GM06990 (cell line): Measurements from ENCODE around the gene METTL16.

Source experiments
- DNase-seq: peaks from one replicate; pipeline ENCODE4 v3.0.0-alpha.2; 2011; ENCODE audit not compliant: insufficient read length; ENCODE audit errors: extremely low read depth
- H3K27me3 ChIP-seq: replicated peaks from 2 replicates; pipeline ENCODE4 v1.6.0; 2011; ENCODE audit warnings: low read length; ENCODE audit not compliant: control insufficient read depth, insufficient read depth
- H3K36me3 ChIP-seq: 2 replicates; pipeline ENCODE4 v1.5.1; 2011; ENCODE audit warnings: low read length; ENCODE audit not compliant: control insufficient read depth, insufficient read depth
- H3K4me3 ChIP-seq: replicated peaks from 2 replicates; pipeline ENCODE4 v1.5.1; 2011; ENCODE audit warnings: low read depth, mild to moderate bottlenecking, control low read depth, low read length
- TF ChIP-seq, protein P1 (sequence below): IDR thresholded peaks from 2 replicates; pipeline ENCODE4 v1.5.1; 2011; ENCODE audit warnings: low read length, control low read depth, mild to moderate bottlenecking, inconsistent platforms; ENCODE audit not compliant: insufficient read depth, poor library complexity, severe bottlenecking

Gene METTL16

DNA sequence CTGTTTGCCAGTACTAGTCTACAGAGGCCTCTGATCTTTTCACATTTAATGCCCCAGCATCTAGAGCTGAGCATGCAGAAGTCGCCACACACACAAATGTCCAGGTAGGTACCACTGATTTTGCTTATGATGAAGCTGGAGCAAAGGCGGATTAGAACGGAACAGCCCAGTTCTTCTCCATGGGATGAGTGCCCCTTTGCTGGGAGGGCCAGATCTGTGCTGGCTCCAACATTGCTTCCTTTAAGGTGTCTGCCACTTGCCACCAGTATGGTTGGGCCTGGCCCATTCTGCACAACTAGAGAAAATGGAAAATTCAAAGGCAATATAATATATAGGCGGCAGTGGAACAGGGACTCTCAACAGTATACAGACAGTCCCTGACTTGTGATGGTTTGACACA is 108.6 kb downstream of the METTL16 start:
- TF ChIP-seq, protein P1, sequence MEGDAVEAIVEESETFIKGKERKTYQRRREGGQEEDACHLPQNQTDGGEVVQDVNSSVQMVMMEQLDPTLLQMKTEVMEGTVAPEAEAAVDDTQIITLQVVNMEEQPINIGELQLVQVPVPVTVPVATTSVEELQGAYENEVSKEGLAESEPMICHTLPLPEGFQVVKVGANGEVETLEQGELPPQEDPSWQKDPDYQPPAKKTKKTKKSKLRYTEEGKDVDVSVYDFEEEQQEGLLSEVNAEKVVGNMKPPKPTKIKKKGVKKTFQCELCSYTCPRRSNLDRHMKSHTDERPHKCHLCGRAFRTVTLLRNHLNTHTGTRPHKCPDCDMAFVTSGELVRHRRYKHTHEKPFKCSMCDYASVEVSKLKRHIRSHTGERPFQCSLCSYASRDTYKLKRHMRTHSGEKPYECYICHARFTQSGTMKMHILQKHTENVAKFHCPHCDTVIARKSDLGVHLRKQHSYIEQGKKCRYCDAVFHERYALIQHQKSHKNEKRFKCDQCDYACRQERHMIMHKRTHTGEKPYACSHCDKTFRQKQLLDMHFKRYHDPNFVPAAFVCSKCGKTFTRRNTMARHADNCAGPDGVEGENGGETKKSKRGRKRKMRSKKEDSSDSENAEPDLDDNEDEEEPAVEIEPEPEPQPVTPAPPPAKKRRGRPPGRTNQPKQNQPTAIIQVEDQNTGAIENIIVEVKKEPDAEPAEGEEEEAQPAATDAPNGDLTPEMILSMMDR = no peak
- no peak overlapping the region for H3K4me3 ChIP-seq
- DNase-seq = no peak
- no peaks in the 10 kb centered on the region for H3K27me3 ChIP-seq
- peaks cover 2% of the 10 kb centered on the region; the same call in 1 of the 2 replicates for H3K36me3 ChIP-seq

DNA sequence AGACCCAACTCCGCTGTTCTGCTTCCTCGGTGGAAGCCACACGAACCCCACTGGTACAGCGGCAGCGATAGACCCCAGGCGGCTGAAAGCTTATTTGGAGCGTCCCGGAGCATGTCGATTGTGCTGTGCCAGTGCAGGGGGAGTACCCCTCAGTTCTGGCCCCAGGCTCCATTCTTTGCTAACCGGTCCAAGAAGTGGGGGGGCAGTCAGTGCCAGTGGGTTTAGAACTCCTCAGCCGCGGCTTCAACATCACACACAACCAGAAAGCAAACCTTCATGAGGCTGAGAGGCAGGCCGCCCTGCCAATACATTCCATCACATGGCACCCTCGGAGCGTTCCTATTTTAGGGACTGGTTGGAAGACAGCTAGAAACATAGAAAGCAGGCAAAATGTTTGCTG is 109.1 kb downstream of the METTL16 start:
- Histone ChIP-seq H3K27me3 (no peaks in the 10 kb centered on the region), H3K4me3 (peak overlapping the region; percentile 61), H3K36me3 (peaks cover 2% of the 10 kb centered on the region; the same call in 1 of the 2 replicates)
- DNase-seq = no peak
- TF ChIP-seq, protein P1 = no peak

DNA sequence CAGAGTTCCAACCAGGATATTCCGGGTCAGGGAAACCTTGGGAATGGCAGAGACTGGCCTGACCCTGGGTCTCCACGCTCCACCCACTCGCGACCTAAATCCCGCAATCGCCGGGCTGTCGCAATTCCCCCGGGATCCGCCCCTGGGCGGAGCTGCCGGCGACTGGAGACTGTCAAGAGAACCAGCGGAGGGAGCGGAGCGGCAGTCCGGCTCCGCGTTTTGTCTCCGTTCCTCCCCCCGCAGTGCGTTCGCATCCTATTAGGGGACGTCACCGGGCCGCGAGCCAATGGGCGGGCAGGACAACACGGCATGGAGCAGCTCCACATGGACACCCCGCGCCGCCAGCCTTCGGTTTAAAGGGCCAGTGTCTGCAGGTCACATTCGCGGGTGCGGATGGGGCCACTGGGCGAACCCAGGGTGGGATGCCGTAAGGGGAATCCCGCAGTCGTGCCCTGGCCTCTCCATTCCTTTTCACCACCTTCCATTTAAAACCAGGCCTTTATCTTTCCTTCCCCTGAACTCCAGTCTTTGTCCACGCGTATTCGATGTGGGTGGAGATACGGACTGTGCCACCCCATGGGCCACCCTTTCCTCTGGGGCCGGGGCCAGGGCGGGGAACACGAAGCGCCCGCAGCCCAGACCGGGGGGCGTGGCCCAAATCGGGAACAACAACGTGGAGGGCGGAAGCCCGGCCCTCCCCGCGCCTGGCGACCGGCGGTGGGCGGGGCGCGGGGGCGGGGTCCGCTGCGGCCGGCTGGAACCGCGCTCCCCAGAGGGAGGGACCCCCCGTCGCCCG is 110.1 kb downstream of the METTL16 start:
- DNase-seq = peak; percentile 100
- Histone ChIP-seq H3K27me3 (no peaks in the 10 kb centered on the region), H3K4me3 (peak overlapping the region; percentile 61)

DNA sequence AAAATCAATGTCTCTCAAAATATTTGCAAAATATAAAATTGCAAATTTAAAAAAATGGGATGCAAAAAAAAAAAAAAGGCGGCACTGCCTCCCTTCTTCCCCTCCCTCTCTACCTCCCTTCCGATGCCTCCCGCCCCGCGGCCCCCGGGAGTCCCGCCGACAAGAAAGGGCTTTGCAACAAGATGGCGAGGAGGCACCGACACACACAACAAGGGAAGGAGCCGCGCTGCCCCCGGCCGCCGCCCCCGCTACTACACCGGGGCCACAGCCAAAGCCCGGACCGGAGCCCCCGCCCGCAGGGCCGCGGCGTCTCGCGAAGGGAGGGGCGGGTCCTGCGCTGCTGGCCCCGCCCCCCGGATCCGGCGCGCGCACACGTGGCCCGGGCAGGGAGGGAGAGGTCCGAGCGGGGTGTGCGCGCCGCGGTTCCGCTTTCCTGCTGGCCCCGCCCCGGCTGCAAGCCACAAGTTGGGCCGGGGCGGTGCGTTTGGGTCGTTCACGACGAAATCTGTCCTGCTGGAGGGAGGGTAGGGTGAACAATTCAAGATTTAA is 110.7 kb downstream of the METTL16 start, which contains the start of gene MNT:
Gene MNT (minus strand): TSS at position 184 of the 549 bp plus-strand sequence. CDS start 348 bp downstream, outside the sequence.
- H3K4me3 ChIP-seq = peak within 1 kb of the TSS; percentile 98
- H3K27me3 ChIP-seq = no peaks in the 10 kb centered on the region
- TF ChIP-seq, protein P1 = no peak
- peak; percentile 99 for DNase-seq
- no peaks in the 10 kb centered on the region for H3K36me3 ChIP-seq

More for the DNA sequence above, 110.1 kb downstream of the METTL16 start:
- H3K36me3 ChIP-seq = no peaks in the 10 kb centered on the region
- TF ChIP-seq, protein P1 = no peak

DNA sequence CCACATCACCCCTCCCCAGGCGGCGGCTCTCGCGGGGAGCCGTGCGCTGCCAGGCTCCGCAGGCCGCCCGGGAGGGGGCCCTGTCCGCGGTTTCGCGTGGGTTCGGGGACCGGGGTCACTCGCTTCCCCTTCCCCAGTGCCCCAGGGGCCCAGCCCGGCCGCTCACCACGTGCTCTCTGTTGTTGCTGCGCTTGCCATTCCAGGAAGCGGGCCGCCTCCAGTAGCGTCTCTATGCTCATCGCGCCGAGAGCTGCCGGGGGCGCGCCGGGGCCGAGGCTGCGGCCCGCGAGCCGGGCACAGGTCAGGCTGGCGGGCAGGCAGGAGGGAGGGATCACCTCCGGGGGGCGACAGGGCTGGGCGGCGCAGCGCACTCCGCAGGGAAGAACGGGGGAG is 111.2 kb downstream of the METTL16 start:
- peak overlapping the region; percentile 98 for H3K4me3 ChIP-seq
- no peaks in the 10 kb centered on the region for H3K36me3 ChIP-seq
- H3K27me3 ChIP-seq = no peaks in the 10 kb centered on the region
- DNase-seq = no peak
- TF ChIP-seq, protein P1 = no peak
